ENCODE results near the gene TRMT11. TPM values are rescaled to one million over a fixed set of nuclear protein-coding genes. Genes with fewer than 3 reads are reported as not detected.

TRMT11 gene
- total and polyA plus RNA-seq, 8 donors: 7.0 to 124 (median 49.9) TPM

DNA sequence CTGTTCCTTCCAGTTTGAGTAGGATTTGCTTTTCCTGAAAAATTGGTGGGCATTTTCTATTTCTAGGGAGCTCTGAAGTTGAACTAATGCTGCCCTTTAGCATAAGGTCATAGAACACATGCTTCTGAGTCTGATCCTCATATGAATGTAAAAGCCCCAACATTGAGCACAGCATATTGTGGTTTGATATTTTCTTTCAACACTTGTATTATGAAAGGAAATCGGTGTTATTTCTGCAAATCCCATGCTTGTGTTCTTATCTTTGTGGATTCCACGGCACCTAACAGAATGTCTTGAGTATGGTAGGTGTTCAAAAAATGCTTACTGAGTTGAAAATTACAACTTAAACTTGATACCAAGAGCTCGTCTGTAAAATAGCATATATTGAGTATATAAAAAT, 85.8 kb downstream of the TRMT11 start:
- intact Hi-C loops (cut with DNase I; ENCODE audit: low total_unique reads): no loop called here
- Histone ChIP-seq H3K4me1 (peaks cover 0 to 11% (median 5%) of the 10 kb centered on the region in 4 donors), H3K27ac (no peak overlapping the region), H3K27me3 (no peaks in the 10 kb centered on the region), H3K36me3 (no peaks in the 10 kb centered on the region), H3K4me3 (no peak overlapping the region), H3K9me3 (no peaks in the 10 kb centered on the region)
- TF ChIP-seq POLR2A (IDR thresholded peaks at IDR 0.05) (no peak), EP300 (IDR thresholded peaks at IDR 0.05) (no peak), POLR2AphosphoS5 (IDR thresholded peaks at IDR 0.05) (no peak)
- TF ChIP-seq, protein P1, sequence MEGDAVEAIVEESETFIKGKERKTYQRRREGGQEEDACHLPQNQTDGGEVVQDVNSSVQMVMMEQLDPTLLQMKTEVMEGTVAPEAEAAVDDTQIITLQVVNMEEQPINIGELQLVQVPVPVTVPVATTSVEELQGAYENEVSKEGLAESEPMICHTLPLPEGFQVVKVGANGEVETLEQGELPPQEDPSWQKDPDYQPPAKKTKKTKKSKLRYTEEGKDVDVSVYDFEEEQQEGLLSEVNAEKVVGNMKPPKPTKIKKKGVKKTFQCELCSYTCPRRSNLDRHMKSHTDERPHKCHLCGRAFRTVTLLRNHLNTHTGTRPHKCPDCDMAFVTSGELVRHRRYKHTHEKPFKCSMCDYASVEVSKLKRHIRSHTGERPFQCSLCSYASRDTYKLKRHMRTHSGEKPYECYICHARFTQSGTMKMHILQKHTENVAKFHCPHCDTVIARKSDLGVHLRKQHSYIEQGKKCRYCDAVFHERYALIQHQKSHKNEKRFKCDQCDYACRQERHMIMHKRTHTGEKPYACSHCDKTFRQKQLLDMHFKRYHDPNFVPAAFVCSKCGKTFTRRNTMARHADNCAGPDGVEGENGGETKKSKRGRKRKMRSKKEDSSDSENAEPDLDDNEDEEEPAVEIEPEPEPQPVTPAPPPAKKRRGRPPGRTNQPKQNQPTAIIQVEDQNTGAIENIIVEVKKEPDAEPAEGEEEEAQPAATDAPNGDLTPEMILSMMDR (IDR thresholded peaks at IDR 0.05): no peak
- WGBS, 5 donors: 91 to 94% (median 92%) methylated on average over 3 of the region's 3 CpGs
- no peak for DNase-seq

DNA sequence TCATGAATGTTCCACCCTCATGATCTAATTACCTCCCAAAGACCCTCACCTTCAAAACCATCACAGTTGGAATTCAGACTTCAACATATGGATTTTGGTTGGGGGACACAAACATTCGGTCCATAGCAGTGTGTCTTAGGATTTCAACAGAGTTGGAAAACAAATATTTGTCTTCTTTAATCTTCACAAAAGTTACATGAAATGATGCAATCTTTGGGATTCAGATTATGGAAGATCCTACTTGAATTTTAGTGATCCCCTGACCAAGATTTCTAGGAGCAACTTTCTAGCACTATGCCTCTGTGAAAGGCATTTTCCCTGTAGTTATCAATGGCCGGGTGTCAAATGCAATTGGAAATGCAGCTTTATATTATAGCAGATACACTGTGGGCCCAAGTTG, 86.5 kb downstream of the TRMT11 start:
- Histone ChIP-seq H3K9me3 (no peaks in the 10 kb centered on the region), H3K4me1 (peaks cover 0 to 15% (median 8%) of the 10 kb centered on the region in 4 donors), H3K27ac (no peak overlapping the region), H3K4me3 (no peak overlapping the region), H3K36me3 (no peaks in the 10 kb centered on the region), H3K27me3 (no peaks in the 10 kb centered on the region)
- intact Hi-C loops (cut with DNase I; ENCODE audit: low total_unique reads): no loop called here
- TF ChIP-seq POLR2A (IDR thresholded peaks at IDR 0.05) (no peak), POLR2AphosphoS5 (IDR thresholded peaks at IDR 0.05) (no peak), EP300 (IDR thresholded peaks at IDR 0.05) (no peak)
- TF ChIP-seq, protein P1 (IDR thresholded peaks at IDR 0.05): no peak
- no peak for DNase-seq
- WGBS, 5 donors: 81 to 93% (median 86%) methylated on average over 2 of the region's 2 CpGs

DNA sequence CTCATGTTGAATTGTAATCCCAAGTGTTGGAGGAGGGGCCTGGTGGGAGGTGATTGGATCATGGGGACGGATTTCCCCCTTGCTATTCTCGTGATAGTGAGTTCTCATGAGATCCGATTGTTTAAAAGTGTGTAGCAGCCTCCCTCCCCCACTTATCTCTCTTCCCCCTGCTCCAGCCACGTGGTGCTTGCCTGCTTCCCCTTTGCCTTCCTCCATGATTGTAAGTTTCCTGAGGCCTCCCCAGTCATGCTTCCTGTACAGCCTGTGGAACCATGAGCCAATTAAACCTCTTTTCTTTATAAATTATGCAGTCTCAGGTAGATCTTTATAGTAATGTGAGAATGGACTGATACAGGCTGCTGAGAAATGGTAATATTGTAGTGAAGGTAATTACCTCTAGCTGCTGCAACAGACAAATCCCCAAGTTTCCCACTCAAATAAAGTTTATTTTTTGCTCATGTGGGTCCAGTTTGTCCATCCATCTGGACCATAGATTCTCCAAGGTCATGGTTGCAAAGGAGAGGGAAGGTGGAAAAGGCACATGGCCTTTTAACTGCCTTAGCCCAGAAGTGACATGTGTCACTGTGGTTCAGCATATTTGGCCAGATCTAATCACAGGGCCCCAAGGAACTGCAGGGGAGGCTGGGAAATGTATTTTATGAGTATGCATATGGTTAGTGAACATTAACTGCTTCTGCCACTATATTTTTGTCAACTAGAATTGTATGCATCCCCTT, 89.2 kb downstream of the TRMT11 start:
- Histone ChIP-seq H3K4me3 (no peak overlapping the region), H3K27me3 (no peaks in the 10 kb centered on the region), H3K9me3 (no peaks in the 10 kb centered on the region), H3K27ac (no peak overlapping the region), H3K4me1 (peaks cover 0 to 15% (median 10%) of the 10 kb centered on the region in 4 donors), H3K36me3 (no peaks in the 10 kb centered on the region)
- no peak for TF ChIP-seq POLR2A (IDR thresholded peaks at IDR 0.05)
- TF ChIP-seq, protein P1 (IDR thresholded peaks at IDR 0.05): no peak
- no peak for TF ChIP-seq EP300 (IDR thresholded peaks at IDR 0.05)
- TF ChIP-seq POLR2AphosphoS5 (IDR thresholded peaks at IDR 0.05): no peak
- intact Hi-C loops (cut with DNase I; ENCODE audit: low total_unique reads): no loop called here
- WGBS, 5 donors: 76 to 82% (median 79%) methylated on average over 4 of the region's 4 CpGs
- no peak for DNase-seq

DNA sequence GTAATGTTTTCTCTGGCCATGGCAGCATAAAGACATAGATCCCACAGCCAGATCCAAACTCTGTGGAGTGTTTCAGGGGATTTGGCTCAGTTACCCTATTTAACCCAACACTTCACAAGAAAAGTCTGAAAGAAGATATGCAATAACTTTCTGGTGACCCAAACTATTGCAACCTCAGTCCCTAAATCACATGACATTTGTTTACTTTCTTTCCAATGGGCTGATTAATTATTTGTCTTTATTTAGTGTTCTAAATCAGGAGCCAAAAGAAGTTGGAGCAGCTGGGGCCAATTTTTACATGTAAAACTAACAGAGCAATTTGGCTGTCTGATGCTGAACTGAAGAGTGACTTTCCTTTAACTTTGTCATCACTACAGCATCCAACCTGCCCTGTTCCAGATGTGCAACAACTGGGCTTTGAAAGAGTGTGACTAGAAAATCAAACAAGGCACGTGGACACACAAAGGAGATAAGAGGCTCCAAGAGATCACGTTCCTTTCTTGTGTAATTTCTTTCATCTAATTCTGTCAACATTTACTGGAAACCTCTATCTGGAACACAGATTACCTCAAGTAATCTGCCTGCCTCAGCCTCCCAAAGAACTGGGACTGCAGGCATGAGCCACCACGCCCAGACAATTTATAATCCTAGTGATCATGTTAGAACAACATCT, 90.8 kb downstream of the TRMT11 start:
- DNase-seq: peak in 1 of 2 donors; percentile 13
- Histone ChIP-seq H3K4me1 (peaks cover 0 to 15% (median 10%) of the 10 kb centered on the region in 4 donors), H3K9me3 (no peaks in the 10 kb centered on the region), H3K36me3 (no peaks in the 10 kb centered on the region), H3K27ac (peak overlapping the region in 3 of 5 donors; percentile 16 to 34 (median 27)), H3K4me3 (no peak overlapping the region), H3K27me3 (no peaks in the 10 kb centered on the region)
- intact Hi-C loops (cut with DNase I; ENCODE audit: low total_unique reads): no loop called here
- TF ChIP-seq POLR2AphosphoS5 (IDR thresholded peaks at IDR 0.05) (no peak), POLR2A (IDR thresholded peaks at IDR 0.05) (no peak), EP300 (IDR thresholded peaks at IDR 0.05) (no peak)
- TF ChIP-seq, protein P1 (IDR thresholded peaks at IDR 0.05): no peak
- 26 to 41% (median 34%) methylated on average over 3 of the region's 3 CpGs for WGBS, 5 donors
